Measurements from ENCODE around the gene SHFL.

The SHFL gene

GRCh38 chr19:10135551-10136334 is 49.6 kb downstream of the SHFL start:
- no peak for DNase-seq

- DNase-seq = no peak
Measured at GRCh38 chr19:10136936-10137335, 50.8 kb downstream of the SHFL start.

GRCh38 chr19:10137751-10138682 is 51.9 kb downstream of the SHFL start:
- no peak for DNase-seq

- DNase-seq = no peak
Measured at GRCh38 chr19:10138879-10139795, 53.0 kb downstream of the SHFL start.

- DNase-seq = no peak
Measured at GRCh38 chr19:10139952-10140351, 53.8 kb downstream of the SHFL start.

GRCh38 chr19:10141479-10141878 is 55.4 kb downstream of the SHFL start:
- DNase-seq = no peak

GRCh38 chr19:10141973-10142372 is 55.9 kb downstream of the SHFL start:
- no peak for DNase-seq
